ENCODE measurements around the gene NLRP1.
A peak's percentile ranks its signal among the peaks of the same experiment; 100 is the strongest.

The NLRP1 gene

GRCh38 chr17:5584383-5585286, at the start of gene NLRP1:
Gene NLRP1, minus strand, starts transcription at chr17:5584509. Its CDS starts 552 bp downstream, at chr17:5583957.
- peak; percentile 95 for DNase-seq

DNA sequence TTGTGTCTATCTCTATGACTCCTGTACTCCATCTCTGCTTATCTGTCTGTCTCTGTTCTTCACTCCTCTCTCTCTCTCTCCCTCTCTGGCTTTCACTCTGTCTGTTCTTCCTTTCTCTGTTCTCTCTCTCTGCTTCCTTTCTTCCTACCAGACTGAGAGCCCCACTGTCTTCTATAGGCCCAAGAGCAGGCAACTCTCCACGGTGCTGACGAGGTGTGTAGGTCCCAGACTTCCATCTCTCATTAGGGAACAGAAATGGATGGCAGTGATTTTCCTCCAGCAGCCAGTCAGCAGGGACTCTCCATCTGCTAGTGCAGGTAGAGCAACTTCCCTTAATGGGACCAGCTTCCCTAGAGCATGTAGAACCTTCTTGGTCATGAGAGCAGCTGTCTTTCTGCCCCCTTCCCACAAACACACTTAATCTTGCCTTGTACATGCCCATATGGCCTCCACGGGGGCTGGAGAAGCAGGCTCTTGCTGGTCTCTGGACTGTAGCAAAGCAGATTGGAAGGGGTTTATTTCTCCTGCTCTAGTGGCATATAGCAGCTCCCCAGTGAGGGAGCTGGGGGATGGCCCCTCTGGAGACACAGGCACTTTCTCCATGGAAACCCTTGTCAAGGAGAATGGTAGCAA, 47.8 kb upstream of the NLRP1 start:
- DNase-seq, result no peak

- DNase-seq, result no peak
These were observed 46.1 kb upstream of the NLRP1 start for GRCh38 chr17:5630434-5630833.

DNA sequence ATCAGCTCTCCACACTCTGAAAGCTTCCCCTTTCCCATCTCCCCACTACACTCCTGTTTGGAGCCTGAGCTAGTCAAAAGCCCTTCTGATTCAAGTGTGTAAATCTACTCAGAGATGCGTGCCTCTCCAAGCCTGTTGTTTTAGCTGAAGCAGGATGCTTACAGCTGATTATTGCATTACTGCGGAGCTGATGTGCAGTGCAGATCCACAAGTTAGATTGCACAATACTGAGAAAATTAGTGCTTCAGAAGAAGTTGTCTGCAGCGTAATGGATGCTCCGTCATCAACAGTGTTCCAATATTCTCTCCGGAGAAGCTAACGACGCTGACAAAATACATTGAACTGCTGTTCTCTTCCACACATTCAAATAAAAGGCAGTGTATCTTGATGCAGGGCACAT, 44.8 kb upstream of the NLRP1 start:
- no peak for DNase-seq

DNA sequence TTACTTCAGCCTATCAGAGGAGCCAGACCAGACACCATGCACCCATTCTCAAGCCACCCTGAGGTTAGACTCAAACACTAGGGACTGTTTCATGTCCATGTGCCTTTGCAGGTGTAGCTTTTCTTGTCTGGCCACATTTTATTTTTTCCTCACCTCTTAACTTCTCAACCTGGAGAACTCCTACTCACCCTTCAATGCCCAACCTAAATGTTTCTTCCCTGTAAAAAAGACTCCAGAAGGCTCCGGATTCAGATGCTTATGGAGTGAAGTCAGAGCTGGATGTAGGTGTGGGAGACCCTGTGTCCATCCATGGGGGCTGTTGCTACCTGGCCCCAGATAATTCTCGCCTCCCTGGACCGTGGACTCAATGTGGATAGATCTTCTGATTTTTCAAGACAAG, 44.0 kb upstream of the NLRP1 start:
- DNase-seq, result no peak

- no peak for DNase-seq
These were observed 39.9 kb upstream of the NLRP1 start for GRCh38 chr17:5624211-5624610.

DNA sequence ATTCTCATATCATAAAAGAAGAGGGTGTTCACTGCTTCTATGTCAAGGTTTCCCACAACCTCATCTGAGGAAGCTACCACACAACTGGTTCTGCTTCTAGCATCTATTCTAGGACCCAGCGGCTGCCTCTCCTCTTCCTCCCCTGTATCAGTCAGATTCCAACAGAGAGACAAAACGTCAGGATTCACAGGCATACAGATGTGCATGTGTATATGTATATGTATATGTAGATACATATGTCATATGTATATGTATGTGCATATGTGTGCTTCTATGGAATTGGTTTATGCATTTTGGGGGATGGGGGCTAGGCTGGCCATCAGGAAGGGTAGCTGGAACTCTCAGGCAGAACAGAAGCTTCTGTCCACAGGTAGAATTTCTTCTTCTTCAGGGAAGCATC, 37.4 kb upstream of the NLRP1 start:
- no peak for DNase-seq

GRCh38 chr17:5621026-5621425, 36.7 kb upstream of the NLRP1 start:
- DNase-seq, result no peak

DNA sequence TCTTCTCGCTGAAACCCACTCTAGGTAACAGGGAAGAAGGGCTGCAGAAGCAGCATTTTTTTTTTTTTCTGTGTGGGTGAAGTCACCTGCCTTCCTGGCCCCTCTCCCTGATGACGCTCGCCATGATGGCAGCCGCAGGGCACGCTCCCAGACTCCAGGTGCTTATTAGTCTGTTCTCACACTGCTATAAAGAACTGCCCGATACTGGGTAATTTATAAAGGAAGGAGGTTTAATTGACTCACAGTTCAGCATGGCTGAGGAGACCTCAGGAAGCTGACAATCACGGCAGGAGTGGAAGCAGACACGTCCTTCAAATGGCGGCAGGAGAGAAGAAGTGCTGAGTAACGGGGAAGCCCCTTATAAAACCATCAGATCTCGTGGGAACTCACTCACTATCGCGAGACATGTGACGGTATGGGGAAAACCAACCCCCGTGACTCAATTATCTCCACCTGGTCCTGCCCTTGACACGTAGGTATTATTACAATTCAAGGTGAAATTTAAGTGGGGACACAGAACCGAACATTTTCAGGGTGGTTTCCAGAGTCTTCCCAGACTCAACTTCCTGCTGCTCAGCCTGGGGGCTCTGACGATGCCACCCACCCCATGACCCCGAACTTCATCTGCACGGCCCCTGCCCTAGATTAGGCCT, 34.9 kb upstream of the NLRP1 start:
- no peak for DNase-seq

DNA sequence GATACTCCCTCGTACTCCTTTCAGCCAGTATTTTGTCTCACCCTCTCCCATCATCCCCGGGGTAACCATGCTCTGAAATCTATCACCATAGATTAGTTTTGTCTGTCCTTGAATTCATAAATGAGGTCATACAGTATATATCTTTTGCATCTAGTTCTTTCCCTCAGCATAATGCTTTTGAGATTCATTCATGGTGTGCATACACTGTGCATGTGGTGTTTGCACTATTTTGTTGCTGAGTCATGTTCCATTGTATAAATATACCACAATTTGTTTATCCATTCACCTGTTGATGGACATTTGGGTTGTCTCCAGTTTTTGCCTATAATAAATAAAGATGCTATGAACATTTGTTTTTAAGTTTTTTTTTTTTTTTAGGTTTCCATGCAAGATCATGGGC, 34.2 kb upstream of the NLRP1 start:
- no peak for DNase-seq

- no peak for DNase-seq
These were observed 31.2 kb upstream of the NLRP1 start for GRCh38 chr17:5615476-5615875.

GRCh38 chr17:5610956-5611355, 26.6 kb upstream of the NLRP1 start:
- DNase-seq, result peak; percentile 7

GRCh38 chr17:5608399-5609112, 24.2 kb upstream of the NLRP1 start:
- no peak for DNase-seq

DNA sequence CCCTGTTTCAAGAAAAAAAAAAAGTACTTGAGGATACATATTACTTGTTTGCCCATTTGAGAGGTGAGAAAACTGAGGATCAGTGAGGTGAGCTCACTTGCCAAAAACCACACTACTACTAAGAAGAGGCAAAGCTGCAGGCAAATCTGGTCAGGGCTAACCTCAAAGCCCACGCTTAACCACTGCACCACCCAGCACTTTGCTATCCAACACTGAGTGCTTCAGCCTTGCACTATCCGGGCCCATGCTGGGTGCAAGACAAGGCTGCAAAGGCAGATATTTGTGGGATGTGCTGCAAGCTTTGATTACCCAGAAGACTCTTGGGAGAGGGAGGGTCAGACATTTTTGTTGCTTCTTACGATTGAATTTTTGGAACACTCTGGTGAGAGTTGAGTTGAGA, 23.6 kb upstream of the NLRP1 start:
- no peak for DNase-seq

GRCh38 chr17:5605452-5605851, 21.1 kb upstream of the NLRP1 start:
- no peak for DNase-seq

- DNase-seq, result no peak
These were observed 15.7 kb upstream of the NLRP1 start for GRCh38 chr17:5600041-5600440.

DNA sequence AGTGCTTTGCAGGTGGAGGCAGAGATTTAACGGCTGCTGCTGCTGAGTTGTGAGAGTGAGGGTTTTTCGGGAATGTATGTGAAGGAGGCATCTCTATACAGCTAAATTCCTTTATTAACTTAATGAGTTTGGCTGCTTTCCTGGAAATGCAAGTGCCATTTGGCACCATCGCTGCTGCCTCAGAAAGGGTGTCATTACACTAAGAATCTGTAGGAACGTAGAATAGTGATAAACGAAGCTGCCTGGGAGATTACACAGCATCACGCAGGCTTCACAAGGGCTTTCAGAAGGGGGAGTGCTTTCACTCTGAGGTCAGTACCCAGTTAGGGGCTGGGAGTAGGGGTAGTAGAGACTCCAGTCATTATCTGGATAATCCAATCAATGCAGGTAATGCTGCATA, 14.1 kb upstream of the NLRP1 start:
- no peak for DNase-seq

- DNase-seq, result no peak
These were observed 12.1 kb upstream of the NLRP1 start for GRCh38 chr17:5596421-5596820.

DNA sequence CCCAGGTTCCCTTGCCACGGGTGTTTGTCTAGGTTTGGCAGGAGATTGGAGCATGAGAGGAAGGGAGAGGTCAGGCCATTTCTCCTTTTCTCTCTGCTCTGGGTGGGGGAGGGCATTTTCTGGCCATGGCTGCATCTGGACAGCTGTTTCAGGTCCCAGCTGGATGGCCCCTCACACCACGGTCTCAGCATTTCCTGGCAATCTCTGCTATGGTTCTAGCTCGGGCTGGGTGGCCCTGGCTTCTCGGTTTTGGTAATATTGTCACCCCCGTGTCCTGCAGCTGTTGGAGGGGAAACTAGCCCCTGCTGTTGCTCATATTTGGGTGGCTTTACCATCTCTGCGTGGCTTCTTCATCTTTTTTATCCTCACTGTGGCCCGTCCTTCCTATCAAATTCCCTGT, 11.5 kb upstream of the NLRP1 start:
- no peak for DNase-seq

DNA sequence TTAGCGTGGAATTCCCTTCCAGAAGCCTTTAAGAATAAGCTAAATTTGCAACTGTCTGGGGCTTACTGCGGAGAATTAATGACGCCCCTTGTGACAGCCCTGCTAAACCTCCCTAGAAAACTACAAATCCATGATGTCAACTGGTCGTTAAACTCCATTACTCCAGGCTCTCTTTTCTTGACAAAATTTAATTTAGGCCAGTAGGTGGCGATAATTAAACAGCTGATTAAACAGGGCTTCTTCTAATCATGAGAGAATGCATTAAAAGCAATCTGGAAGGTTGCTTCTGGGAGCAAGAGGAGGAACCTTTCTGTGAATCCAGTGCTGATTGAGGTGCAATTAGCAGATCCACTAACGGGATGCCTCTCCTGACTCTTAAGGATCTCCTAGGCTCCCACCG, 8.1 kb upstream of the NLRP1 start:
- peak; percentile 59 for DNase-seq

GRCh38 chr17:5591966-5592365, 7.7 kb upstream of the NLRP1 start:
- DNase-seq, result no peak

- DNase-seq, result no peak
These were observed 4.3 kb upstream of the NLRP1 start for GRCh38 chr17:5588584-5588983.

GRCh38 chr17:5587438-5588032, 3.2 kb upstream of the NLRP1 start:
- DNase-seq, result peak; percentile 84
